ENCODE data around the gene ZNF641. TPM values are rescaled to one million over a fixed set of nuclear protein-coding genes. Genes with fewer than 3 reads are reported as not detected.
"Not testable (repeated sequence)": the region's sequence is repeated elsewhere in the genome, so short reads cannot be mapped to it uniquely, and the experiment has no call there.

The ZNF641 gene
- total and polyA plus RNA-seq, 4 donors, result 3.0 to 15.8 (median 6.1) TPM

GRCh38 chr12:48336061-48336460, 14.7 kb downstream of the ZNF641 start:
- TF ChIP-seq, protein P1, sequence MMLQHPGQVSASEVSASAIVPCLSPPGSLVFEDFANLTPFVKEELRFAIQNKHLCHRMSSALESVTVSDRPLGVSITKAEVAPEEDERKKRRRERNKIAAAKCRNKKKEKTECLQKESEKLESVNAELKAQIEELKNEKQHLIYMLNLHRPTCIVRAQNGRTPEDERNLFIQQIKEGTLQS (IDR thresholded peaks at IDR 0.05), result no peak
- no peak for TF ChIP-seq GABPA (IDR thresholded peaks at IDR 0.05 in 1 of 2, conservative IDR thresholded peaks at IDR 0.05 in 1 of 2)
- TF ChIP-seq JUND (IDR thresholded peaks at IDR 0.05), result no peak
- TF ChIP-seq SP1 (IDR thresholded peaks at IDR 0.05), result no peak
- TF ChIP-seq TAF1 (conservative IDR thresholded peaks at IDR 0.05), result no peak
- TF ChIP-seq, protein P2, sequence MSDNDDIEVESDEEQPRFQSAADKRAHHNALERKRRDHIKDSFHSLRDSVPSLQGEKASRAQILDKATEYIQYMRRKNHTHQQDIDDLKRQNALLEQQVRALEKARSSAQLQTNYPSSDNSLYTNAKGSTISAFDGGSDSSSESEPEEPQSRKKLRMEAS (IDR thresholded peaks at IDR 0.05), result no peak
- TF ChIP-seq CTCF (IDR thresholded peaks at IDR 0.05; ENCODE audit: low read depth, low read length, missing input control), result no peak
- no peak overlapping the region for H3K27ac ChIP-seq (ENCODE audit: low read depth in 1 of 2, low read length in 2 of 2)
- 76% methylated on average over 2 of the region's 2 CpGs for WGBS

DNA sequence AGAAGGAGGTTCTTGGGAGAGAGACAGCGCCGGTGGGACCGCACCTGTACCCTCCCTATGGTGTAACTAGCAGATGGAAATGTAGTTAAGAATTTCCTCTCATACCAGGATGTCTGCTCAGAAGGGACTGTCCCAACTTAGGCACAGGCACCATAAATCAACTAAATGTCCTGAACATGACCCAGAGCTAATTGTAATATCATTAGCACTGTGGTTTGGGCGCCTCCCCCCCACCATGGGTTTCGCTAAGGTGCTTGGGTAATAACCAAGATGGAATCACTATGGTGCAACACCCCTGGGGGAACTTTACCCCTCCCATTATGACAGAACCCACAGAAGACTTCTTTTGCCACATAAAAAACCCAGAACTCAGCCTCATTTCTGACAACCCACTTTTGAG, 15.9 kb downstream of the ZNF641 start:
- no peak for DNase-seq (ENCODE audit: low spot score)
- Histone ChIP-seq H3K27me3 (ENCODE audit: control insufficient read depth in 4 of 4, insufficient read depth in 4 of 4, low read length in 3 of 4) (no peaks in the 10 kb centered on the region), H3K9ac (ENCODE audit: low read depth in 1 of 2, low read length in 2 of 2) (no peak overlapping the region), H3K4me3 (ENCODE audit: low read depth in 1 of 3, low read length in 3 of 3) (no peak overlapping the region), H3K4me1 (ENCODE audit: control insufficient read depth in 4 of 4, insufficient read depth in 4 of 4, low read length in 3 of 4) (no peaks in the 10 kb centered on the region), H3K36me3 (ENCODE audit: control insufficient read depth in 4 of 4, insufficient read depth in 3 of 4, low read depth in 1 of 4, low read length in 3 of 4) (no peaks in the 10 kb centered on the region), H3K27ac (ENCODE audit: low read depth in 1 of 2, low read length in 2 of 2) (no peak overlapping the region), H3K9me3 (ENCODE audit: control insufficient read depth in 4 of 4, low read length in 3 of 4) (no peaks in the 10 kb centered on the region)
- WGBS, result 86% methylated on average over 5 of the region's 5 CpGs
- TF ChIP-seq GABPA (IDR thresholded peaks at IDR 0.05 in 1 of 2, conservative IDR thresholded peaks at IDR 0.05 in 1 of 2), result no peak
- TF ChIP-seq, protein P2 (IDR thresholded peaks at IDR 0.05), result no peak
- TF ChIP-seq EGR1 (IDR thresholded peaks at IDR 0.05; ENCODE audit: low read depth in 2 of 2), result no peak
- TF ChIP-seq HNF4G (IDR thresholded peaks at IDR 0.05), result no peak
- no peak for TF ChIP-seq NR2F2 (IDR thresholded peaks at IDR 0.05)
- TF ChIP-seq CTCF (IDR thresholded peaks at IDR 0.05; ENCODE audit: low read depth, low read length, missing input control), result no peak
- no peak for TF ChIP-seq FOXA1 (IDR thresholded peaks at IDR 0.05)
- TF ChIP-seq, protein P3, sequence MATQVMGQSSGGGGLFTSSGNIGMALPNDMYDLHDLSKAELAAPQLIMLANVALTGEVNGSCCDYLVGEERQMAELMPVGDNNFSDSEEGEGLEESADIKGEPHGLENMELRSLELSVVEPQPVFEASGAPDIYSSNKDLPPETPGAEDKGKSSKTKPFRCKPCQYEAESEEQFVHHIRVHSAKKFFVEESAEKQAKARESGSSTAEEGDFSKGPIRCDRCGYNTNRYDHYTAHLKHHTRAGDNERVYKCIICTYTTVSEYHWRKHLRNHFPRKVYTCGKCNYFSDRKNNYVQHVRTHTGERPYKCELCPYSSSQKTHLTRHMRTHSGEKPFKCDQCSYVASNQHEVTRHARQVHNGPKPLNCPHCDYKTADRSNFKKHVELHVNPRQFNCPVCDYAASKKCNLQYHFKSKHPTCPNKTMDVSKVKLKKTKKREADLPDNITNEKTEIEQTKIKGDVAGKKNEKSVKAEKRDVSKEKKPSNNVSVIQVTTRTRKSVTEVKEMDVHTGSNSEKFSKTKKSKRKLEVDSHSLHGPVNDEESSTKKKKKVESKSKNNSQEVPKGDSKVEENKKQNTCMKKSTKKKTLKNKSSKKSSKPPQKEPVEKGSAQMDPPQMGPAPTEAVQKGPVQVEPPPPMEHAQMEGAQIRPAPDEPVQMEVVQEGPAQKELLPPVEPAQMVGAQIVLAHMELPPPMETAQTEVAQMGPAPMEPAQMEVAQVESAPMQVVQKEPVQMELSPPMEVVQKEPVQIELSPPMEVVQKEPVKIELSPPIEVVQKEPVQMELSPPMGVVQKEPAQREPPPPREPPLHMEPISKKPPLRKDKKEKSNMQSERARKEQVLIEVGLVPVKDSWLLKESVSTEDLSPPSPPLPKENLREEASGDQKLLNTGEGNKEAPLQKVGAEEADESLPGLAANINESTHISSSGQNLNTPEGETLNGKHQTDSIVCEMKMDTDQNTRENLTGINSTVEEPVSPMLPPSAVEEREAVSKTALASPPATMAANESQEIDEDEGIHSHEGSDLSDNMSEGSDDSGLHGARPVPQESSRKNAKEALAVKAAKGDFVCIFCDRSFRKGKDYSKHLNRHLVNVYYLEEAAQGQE (IDR thresholded peaks at IDR 0.05), result no peak
- TF ChIP-seq, protein P1 (IDR thresholded peaks at IDR 0.05), result no peak
- no peak for TF ChIP-seq SP1 (IDR thresholded peaks at IDR 0.05)
- TF ChIP-seq RAD21 (IDR thresholded peaks at IDR 0.05), result no peak
- TF ChIP-seq YY1 (IDR thresholded peaks at IDR 0.05), result no peak
- TF ChIP-seq ZBTB33 (IDR thresholded peaks at IDR 0.05), result no peak
- no peak for TF ChIP-seq JUND (IDR thresholded peaks at IDR 0.05)
- no peak for TF ChIP-seq HNF4A (conservative IDR thresholded peaks at IDR 0.05)
- no peak for TF ChIP-seq FOXA2 (IDR thresholded peaks at IDR 0.05)
- no peak for TF ChIP-seq RXRA (IDR thresholded peaks at IDR 0.05)
- TF ChIP-seq TAF1 (conservative IDR thresholded peaks at IDR 0.05), result no peak

More at GRCh38 chr12:48336061-48336460, 14.7 kb downstream of the ZNF641 start:
- H3K9me3 ChIP-seq (ENCODE audit: control insufficient read depth in 4 of 4, low read length in 3 of 4), result no peaks in the 10 kb centered on the region
- H3K27me3 ChIP-seq (ENCODE audit: control insufficient read depth in 4 of 4, insufficient read depth in 4 of 4, low read length in 3 of 4), result no peaks in the 10 kb centered on the region
- no peak for DNase-seq (ENCODE audit: low spot score)
- no peak overlapping the region for H3K9ac ChIP-seq (ENCODE audit: low read depth in 1 of 2, low read length in 2 of 2)
- H3K4me1 ChIP-seq (ENCODE audit: control insufficient read depth in 4 of 4, insufficient read depth in 4 of 4, low read length in 3 of 4), result no peaks in the 10 kb centered on the region
- no peak overlapping the region for H3K4me3 ChIP-seq (ENCODE audit: low read depth in 1 of 3, low read length in 3 of 3)
- H3K36me3 ChIP-seq (ENCODE audit: control insufficient read depth in 4 of 4, insufficient read depth in 3 of 4, low read depth in 1 of 4, low read length in 3 of 4), result no peaks in the 10 kb centered on the region

DNA sequence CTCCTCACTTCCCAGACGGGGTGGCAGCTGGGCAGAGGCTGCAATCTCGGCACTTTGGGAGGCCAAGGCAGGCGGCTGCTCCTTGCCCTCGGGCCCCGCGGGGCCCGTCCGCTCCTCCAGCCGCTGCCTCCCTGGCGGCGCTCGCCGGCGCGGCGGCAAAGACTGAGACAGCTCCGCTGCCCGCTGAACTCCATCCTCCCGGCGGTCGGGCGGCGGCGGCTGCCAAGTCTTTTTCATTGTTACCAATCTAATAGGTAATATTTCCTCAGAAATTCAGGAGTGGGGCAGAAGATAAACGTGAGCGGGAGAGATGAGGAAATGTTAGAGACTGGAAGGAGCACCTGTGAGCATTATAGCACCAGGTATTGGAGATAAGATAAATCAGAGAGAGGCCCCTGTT, 17.0 kb downstream of the ZNF641 start:
- not testable (repeated sequence) for H3K4me3 ChIP-seq (ENCODE audit: low read depth in 1 of 3, low read length in 3 of 3); H3K9ac ChIP-seq (ENCODE audit: low read depth in 1 of 2, low read length in 2 of 2); DNase-seq (ENCODE audit: low spot score); H3K27ac ChIP-seq (ENCODE audit: low read depth in 1 of 2, low read length in 2 of 2); H3K36me3 ChIP-seq (ENCODE audit: control insufficient read depth in 4 of 4, insufficient read depth in 3 of 4, low read depth in 1 of 4, low read length in 3 of 4); H3K4me1 ChIP-seq (ENCODE audit: control insufficient read depth in 4 of 4, insufficient read depth in 4 of 4, low read length in 3 of 4); H3K27me3 ChIP-seq (ENCODE audit: control insufficient read depth in 4 of 4, insufficient read depth in 4 of 4, low read length in 3 of 4); H3K9me3 ChIP-seq (ENCODE audit: control insufficient read depth in 4 of 4, low read length in 3 of 4)
- WGBS, result 98% methylated on average over 24 of the region's 26 CpGs

Data from liver (tissue), 9 donors.